Small intestine (tissue), 16 donors: Measurements from ENCODE around the gene PRKCA. TPM values are rescaled to one million over a fixed set of nuclear protein-coding genes. Genes with fewer than 3 reads are reported as not detected.
"Not testable (repeated sequence)": the region's sequence is repeated elsewhere in the genome, so short reads cannot be mapped to it uniquely, and the experiment has no call there.

Experiments
- DNase-seq, 2 donors: peaks; one replicate each; pipeline versions ENCODE4 v3.0.0 to v3.0.0-alpha.2; 2013
- FAIRE-seq: peaks from 2 replicates; lab custom pipeline; 2012; peaks lifted over from hg19 to GRCh38; lab: Jason Lieb, UNC
- H3K27ac ChIP-seq, 3 donors: one replicate each; pipeline ENCODE4 v1.5.1; 2013; ENCODE audit warnings: low read length in 2 of 3, mild to moderate bottlenecking in 2 of 3, control low read depth in 1 of 3, inconsistent platforms in 1 of 3, low read depth in 1 of 3, moderate library complexity in 1 of 3
- H3K27me3 ChIP-seq, 3 donors: one replicate each; pipeline ENCODE4 v1.6.1; 2013; ENCODE audit warnings: low read length in 3 of 3, inconsistent platforms in 1 of 3; ENCODE audit not compliant: control insufficient read depth in 3 of 3, insufficient read depth in 3 of 3
- H3K36me3 ChIP-seq, 3 donors: one replicate each; pipeline ENCODE4 v1.6.1; 2013; ENCODE audit warnings: low read length in 3 of 3, inconsistent platforms in 1 of 3, low read depth in 1 of 3, mild to moderate bottlenecking in 1 of 3, moderate library complexity in 1 of 3; ENCODE audit not compliant: control insufficient read depth in 3 of 3, insufficient read depth in 2 of 3
- H3K4me1 ChIP-seq, 3 donors: one replicate each; pipeline ENCODE4 v1.6.1; 2013; ENCODE audit warnings: low read length in 2 of 3, inconsistent platforms in 1 of 3, low read depth in 1 of 3, mild to moderate bottlenecking in 1 of 3, moderate library complexity in 1 of 3; ENCODE audit not compliant: control insufficient read depth in 3 of 3, insufficient read depth in 2 of 3
- H3K4me3 ChIP-seq, 3 donors: one replicate each; pipeline ENCODE4 v1.5.1; 2013; ENCODE audit warnings: low read length in 3 of 3, control low read depth in 1 of 3, inconsistent platforms in 1 of 3, low read depth in 1 of 3, mild to moderate bottlenecking in 1 of 3, moderate library complexity in 1 of 3
- H3K9me3 ChIP-seq, 2 donors: one replicate each; pipeline ENCODE4 v1.6.1; 2013; ENCODE audit warnings: low read depth in 1 of 2, low read length in 1 of 2; ENCODE audit not compliant: control insufficient read depth in 2 of 2, insufficient read depth in 1 of 2
- WGBS, 3 donors: extraction: QIAGEN DNeasy Blood & Tissue Kit; methylation state at CpG; one replicate each; pipeline ENCODE4 v1.1.7; 2013; 5-methylcytosine and 5-hydroxymethylcytosine counted together
- long read RNA-seq, 10 donors: transcript quantifications; one replicate each; lab custom pipeline, GENCODE V29; 2026
- polyA plus RNA-seq, 4 donors: library from polyadenylated mRNA; stranded (reverse) in 3 of 4; unstranded in 1 of 4; fragments of 200-250 nt in 3 of 4; fragments of 120-200 nt in 1 of 4; gene quantifications; one replicate each; pipeline versions ENCODE4 v1.2.1 to v1.2.3, GENCODE V29; 2013
- donor health status: healthy with polysubstance abuse.
- donor health status: control.
- donor health status: control.
- donor health status: Bipolar disorder and iron deficiency.
- donor health status: healthy.

PRKCA gene
- 10 to 100 TPM; 11.3 to 26.6 (median 22.9) TPM for polyA plus RNA-seq
- long read RNA-seq, donor 1 = 0 reads
- long read RNA-seq, donor 2, full-length matches to known transcripts = 2 of 2 reads
- long read RNA-seq, donor 2, partial matches to known transcripts = 0 of 2 reads
- long read RNA-seq, donor 2, other reads (novel, unspliced or antisense) = 0 of 2 reads
- long read RNA-seq, donor 3, full-length matches to known transcripts = 2 of 2 reads
- long read RNA-seq, donor 3, partial matches to known transcripts = 0 of 2 reads
- long read RNA-seq, donor 3, other reads (novel, unspliced or antisense) = 0 of 2 reads
- long read RNA-seq, donor 4 = 0 reads
- long read RNA-seq, donor 5, full-length matches to known transcripts = 1 of 1 reads
- long read RNA-seq, donor 5, partial matches to known transcripts = 0 of 1 reads
- long read RNA-seq, donor 5, other reads (novel, unspliced or antisense) = 0 of 1 reads
- long read RNA-seq, donor 6, full-length matches to known transcripts = 1 of 1 reads
- long read RNA-seq, donor 6, partial matches to known transcripts = 0 of 1 reads
- long read RNA-seq, donor 6, other reads (novel, unspliced or antisense) = 0 of 1 reads
- long read RNA-seq, donor 7 = 0 reads
- long read RNA-seq, donor 8 = 0 reads
- long read RNA-seq, donor 9 = 0 reads
- long read RNA-seq, donor 10 = 0 reads

DNA sequence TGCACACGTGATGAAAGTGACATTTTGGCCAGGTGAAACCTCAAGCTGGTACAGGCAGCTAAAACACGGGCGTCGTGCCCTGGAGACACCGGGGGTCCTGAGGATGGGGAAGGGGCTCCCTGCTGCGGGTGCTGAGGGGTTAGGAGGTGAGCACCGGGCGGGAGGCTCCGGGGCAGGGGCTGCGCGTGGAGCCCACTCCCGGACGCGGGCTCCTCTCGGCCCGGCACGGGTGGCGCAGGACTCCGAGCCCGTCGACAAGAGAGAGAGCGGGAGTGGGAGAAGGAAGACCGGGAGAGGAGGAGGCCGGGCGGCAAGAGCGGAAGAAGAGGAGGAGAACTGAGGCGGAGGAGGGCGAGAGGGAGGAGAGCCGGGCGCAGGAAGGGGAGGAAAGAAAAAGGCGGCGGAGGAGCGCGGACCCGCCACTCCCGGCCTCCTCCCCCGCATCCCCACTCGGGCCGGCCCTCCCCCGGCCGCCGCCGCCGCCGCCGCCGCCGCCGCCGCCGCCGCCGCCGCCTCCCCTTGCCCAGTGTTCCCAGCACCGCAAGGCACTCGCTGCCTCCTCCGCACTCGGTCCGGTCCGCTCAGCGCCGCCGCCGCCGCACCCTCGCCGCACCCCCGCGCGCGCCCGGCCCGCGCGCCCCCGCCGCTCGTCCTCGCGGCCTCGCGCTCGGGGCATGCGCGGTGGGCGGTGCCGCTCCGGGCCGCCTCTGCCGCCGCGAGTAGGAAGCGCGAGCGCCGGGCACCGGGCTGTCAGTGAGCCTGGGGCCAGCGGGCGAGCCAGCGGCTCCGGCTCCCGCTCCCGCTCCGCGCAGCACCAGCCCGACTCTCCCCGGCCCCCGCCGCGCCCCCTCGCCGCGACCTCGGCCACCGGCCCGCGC is at the start of gene PRKCA:
Gene PRKCA, plus strand, starts transcription at position 750 of the 878 bp plus-strand sequence.
- no peaks in the 10 kb centered on the region for H3K36me3 ChIP-seq
- peaks cover 0 to 2% (median 0%) of the 10 kb centered on the region in 3 donors for H3K4me1 ChIP-seq
- peak within 1 kb of the TSS; percentile 76 to 100 (median 94) for H3K4me3 ChIP-seq
- H3K27ac ChIP-seq = peak within 1 kb of the TSS; percentile 66 to 93 (median 72)
- H3K27me3 ChIP-seq = no peaks in the 10 kb centered on the region
- no peaks in the 10 kb centered on the region for H3K9me3 ChIP-seq
- FAIRE-seq (no peak), DNase-seq (peak; percentile 75 to 84)
- 0 to 1% (median 1%) methylated on average over 38 to 104 of the region's 117 CpGs for WGBS, 3 donors

- DNase-seq, H3K27ac ChIP-seq, H3K4me1 ChIP-seq, H3K27me3 ChIP-seq, H3K9me3 ChIP-seq, H3K4me3 ChIP-seq, FAIRE-seq, H3K36me3 ChIP-seq: not testable (repeated sequence)
- 77 to 82% (median 78%) methylated on average over 8 of the region's 8 CpGs for WGBS, 3 donors
Observed at GRCh38 chr17:66253458-66253857, 49.0 kb upstream of the PRKCA start.

GRCh38 chr17:66255112-66255511 is 47.3 kb upstream of the PRKCA start:
- no peaks in the 10 kb centered on the region for H3K9me3 ChIP-seq
- no peak overlapping the region for H3K4me3 ChIP-seq
- WGBS, 3 donors = 18 to 22% (median 22%) methylated on average over 4 of the region's 4 CpGs
- FAIRE-seq = no peak
- peak; percentile 75 to 84 for DNase-seq
- H3K4me1 ChIP-seq = no peaks in the 10 kb centered on the region
- H3K27ac ChIP-seq = no peak overlapping the region
- no peaks in the 10 kb centered on the region for H3K27me3 ChIP-seq
- no peaks in the 10 kb centered on the region for H3K36me3 ChIP-seq

DNA sequence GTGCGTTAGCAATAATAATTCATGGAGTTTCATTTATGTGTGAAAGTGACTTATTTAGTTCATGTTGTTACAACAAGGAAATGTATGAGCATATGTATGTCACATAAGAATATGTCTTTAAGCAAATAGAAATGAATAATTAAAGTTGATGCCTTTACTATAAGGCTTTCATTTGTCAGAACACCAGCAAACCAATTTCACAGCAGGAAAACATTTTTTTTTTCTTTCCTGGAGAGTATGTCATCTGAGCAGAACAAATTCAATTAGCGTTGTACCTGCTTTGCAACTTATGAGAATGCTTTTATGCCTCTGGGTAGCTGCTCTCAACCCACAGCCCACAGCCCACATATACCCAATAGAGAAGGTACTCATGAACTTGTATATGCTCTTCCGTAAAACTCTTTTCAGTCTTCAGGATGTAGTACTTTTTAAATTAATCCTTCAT is 46.9 kb upstream of the PRKCA start:
- Histone ChIP-seq H3K36me3 (no peaks in the 10 kb centered on the region), H3K9me3 (no peaks in the 10 kb centered on the region), H3K27ac (no peak overlapping the region), H3K4me3 (no peak overlapping the region), H3K4me1 (no peaks in the 10 kb centered on the region), H3K27me3 (no peaks in the 10 kb centered on the region)
- FAIRE-seq (no peak), DNase-seq (no peak)
- WGBS, 3 donors = 58 to 75% (median 63%) methylated on average over 3 of the region's 3 CpGs

GRCh38 chr17:66260275-66260674 is 42.1 kb upstream of the PRKCA start:
- 85 to 94% (median 93%) methylated on average over 6 of the region's 6 CpGs for WGBS, 3 donors
- DNase-seq (no peak), FAIRE-seq (no peak)
- Histone ChIP-seq H3K4me3 (no peak overlapping the region), H3K27me3 (no peaks in the 10 kb centered on the region), H3K4me1 (no peaks in the 10 kb centered on the region), H3K9me3 (peaks cover 0 to 3% of the 10 kb centered on the region in 2 donors), H3K27ac (no peak overlapping the region), H3K36me3 (no peaks in the 10 kb centered on the region)

- Histone ChIP-seq H3K9me3 (peaks cover 0 to 3% of the 10 kb centered on the region in 2 donors), H3K27me3 (no peaks in the 10 kb centered on the region), H3K36me3 (no peaks in the 10 kb centered on the region), H3K27ac (no peak overlapping the region), H3K4me1 (no peaks in the 10 kb centered on the region), H3K4me3 (no peak overlapping the region)
- WGBS, 3 donors = 90 to 100% (median 94%) methylated on average over 1 of the region's 1 CpG
- DNase-seq (no peak), FAIRE-seq (no peak)
Observed at GRCh38 chr17:66260688-66261087, 41.7 kb upstream of the PRKCA start.

GRCh38 chr17:66262767-66263166 is 39.6 kb upstream of the PRKCA start:
- no peak for FAIRE-seq
- no peaks in the 10 kb centered on the region for H3K36me3 ChIP-seq
- WGBS, 3 donors = 50 to 66% (median 61%) methylated on average over 2 of the region's 2 CpGs
- H3K27me3 ChIP-seq = no peaks in the 10 kb centered on the region
- H3K4me1 ChIP-seq = no peaks in the 10 kb centered on the region
- no peak for DNase-seq
- H3K9me3 ChIP-seq = peaks cover 0 to 3% of the 10 kb centered on the region in 2 donors
- no peak overlapping the region for H3K27ac ChIP-seq
- no peak overlapping the region for H3K4me3 ChIP-seq

GRCh38 chr17:66264696-66265095 is 37.7 kb upstream of the PRKCA start:
- no peak for DNase-seq
- Histone ChIP-seq H3K36me3 (no peaks in the 10 kb centered on the region), H3K4me1 (no peaks in the 10 kb centered on the region), H3K9me3 (peaks cover 0 to 3% of the 10 kb centered on the region in 2 donors), H3K27ac (no peak overlapping the region), H3K27me3 (no peaks in the 10 kb centered on the region), H3K4me3 (no peak overlapping the region)
- 90 to 94% (median 92%) methylated on average over 5 of the region's 5 CpGs for WGBS, 3 donors
- no peak for FAIRE-seq
